NT2/D1 (cell line): Measurements from ENCODE around the gene SPOCK1.

Source experiments
- DNase-seq: peaks from one replicate; pipeline ENCODE4 v3.0.0-alpha.2; 2011; ENCODE audit warnings: low read depth, low spot score
- H3K27me3 ChIP-seq: 2 replicates; pipeline ENCODE4 v1.6.0; 2011; ENCODE audit warnings: mild to moderate bottlenecking; ENCODE audit not compliant: insufficient read length, insufficient read depth
- H3K36me3 ChIP-seq: 2 replicates; pipeline ENCODE4 v1.6.1; 2011; ENCODE audit warnings: mild to moderate bottlenecking, low read length, mixed read lengths; ENCODE audit not compliant: insufficient read depth, insufficient read length
- H3K4me1 ChIP-seq: 2 replicates; pipeline ENCODE4 v1.5.1; 2011; ENCODE audit not compliant: insufficient read depth, insufficient read length
- H3K4me3 ChIP-seq: 2 replicates; pipeline ENCODE4 v1.5.1; 2011; ENCODE audit warnings: low read depth; ENCODE audit not compliant: insufficient read length
- H3K9ac ChIP-seq: 2 replicates; pipeline ENCODE4 v1.6.0; 2011; ENCODE audit warnings: low read depth; ENCODE audit not compliant: insufficient read length
- H3K9me3 ChIP-seq: 2 replicates; pipeline ENCODE4 v1.5.1; 2011; ENCODE audit warnings: mild to moderate bottlenecking, low read length; ENCODE audit not compliant: insufficient read depth
- SUZ12 ChIP-seq: IDR thresholded peaks from 2 replicates; pipeline ENCODE4 v1.6.1; 2011; ENCODE audit not compliant: insufficient read length, insufficient read depth; ENCODE audit errors: extremely low read depth
- YY1 ChIP-seq: IDR thresholded peaks from 2 replicates; pipeline ENCODE4 v1.6.1; 2011; ENCODE audit not compliant: insufficient read length, insufficient read depth
- ZNF274 ChIP-seq: IDR thresholded peaks from 2 replicates; pipeline ENCODE4 v1.6.1; 2011; ENCODE audit warnings: mild to moderate bottlenecking, low read depth, low read length

Gene SPOCK1

DNA sequence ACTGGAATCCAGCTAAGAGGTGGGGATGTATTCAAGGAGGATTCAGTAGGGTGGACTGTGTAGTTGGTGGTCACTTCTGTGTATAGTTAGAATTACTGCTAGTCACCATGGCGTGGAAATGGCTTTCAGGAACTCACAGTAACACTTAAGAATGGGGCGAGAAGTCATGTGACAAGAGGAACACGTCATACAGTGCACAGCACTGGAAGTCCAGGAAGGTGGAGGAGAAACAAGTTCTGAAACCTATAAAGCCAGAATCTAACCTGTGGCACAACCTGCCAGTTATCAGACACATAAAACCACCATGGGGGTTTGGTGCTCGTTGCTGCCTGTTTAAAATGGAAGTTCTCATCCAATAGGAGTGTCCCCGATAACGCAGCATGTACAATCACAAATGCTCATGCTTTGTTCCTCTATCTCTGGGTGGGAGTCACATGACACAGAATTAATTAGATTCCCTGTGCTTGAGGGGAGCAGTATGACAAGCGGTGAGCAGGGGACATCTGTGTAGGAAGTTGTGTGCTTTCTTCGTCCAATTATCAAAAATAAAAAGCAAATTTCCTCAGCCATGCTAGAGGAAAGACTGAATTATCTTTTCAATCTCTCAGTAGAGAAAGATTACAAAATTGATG, 193.0 kb downstream of the SPOCK1 start:
- H3K27me3 ChIP-seq: no peaks in the 10 kb centered on the region
- no peak overlapping the region for H3K4me3 ChIP-seq
- H3K9ac ChIP-seq: no peak overlapping the region
- TF ChIP-seq ZNF274: no peak
- no peak for TF ChIP-seq YY1
- TF ChIP-seq SUZ12: no peak
- no peaks in the 10 kb centered on the region for H3K4me1 ChIP-seq
- no peaks in the 10 kb centered on the region for H3K36me3 ChIP-seq
- no peaks in the 10 kb centered on the region for H3K9me3 ChIP-seq
- no peak for DNase-seq

DNA sequence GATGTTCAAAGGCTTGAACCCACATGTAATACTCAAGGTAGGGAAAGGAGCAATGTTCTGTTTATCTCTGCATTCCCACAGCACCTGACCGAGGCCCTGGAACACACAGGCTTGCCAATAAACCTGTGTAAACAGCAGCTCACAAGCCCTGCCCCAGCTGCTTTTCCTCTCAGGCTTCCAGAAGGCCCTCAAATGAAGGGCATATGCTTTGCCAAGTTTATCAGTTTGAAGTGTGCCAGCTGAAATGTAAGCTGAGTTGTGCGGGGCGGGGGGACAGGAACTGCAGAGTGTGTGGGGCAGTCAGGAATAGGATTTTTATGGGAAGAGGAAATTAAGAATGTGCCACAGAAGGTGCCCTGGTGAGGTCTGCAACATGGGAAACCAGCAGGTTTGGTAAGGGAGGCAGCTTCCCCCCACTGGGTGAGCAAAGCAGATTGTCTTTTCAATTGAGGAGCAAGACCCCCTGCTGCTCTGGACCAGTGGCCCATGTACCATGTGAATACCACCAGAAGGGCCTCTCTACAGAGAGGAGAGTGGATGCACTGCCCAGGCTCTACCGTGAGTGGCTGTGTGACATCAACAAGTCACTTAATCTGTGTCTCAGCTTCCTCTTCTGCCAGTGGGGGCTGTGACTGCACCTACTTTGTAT, 194.8 kb downstream of the SPOCK1 start:
- no peak for TF ChIP-seq SUZ12
- TF ChIP-seq ZNF274: no peak
- no peak for TF ChIP-seq YY1
- Histone ChIP-seq H3K4me3 (no peak overlapping the region), H3K9me3 (no peaks in the 10 kb centered on the region), H3K36me3 (no peaks in the 10 kb centered on the region), H3K27me3 (no peaks in the 10 kb centered on the region), H3K9ac (no peak overlapping the region), H3K4me1 (no peaks in the 10 kb centered on the region)
- no peak for DNase-seq

GRCh38 chr5:137303509-137303908, 195.6 kb downstream of the SPOCK1 start:
- Histone ChIP-seq H3K27me3 (no peaks in the 10 kb centered on the region), H3K9me3 (no peaks in the 10 kb centered on the region), H3K4me1 (no peaks in the 10 kb centered on the region), H3K4me3 (no peak overlapping the region), H3K36me3 (no peaks in the 10 kb centered on the region), H3K9ac (no peak overlapping the region)
- no peak for DNase-seq
- TF ChIP-seq ZNF274 (no peak), YY1 (no peak), SUZ12 (no peak)

DNA sequence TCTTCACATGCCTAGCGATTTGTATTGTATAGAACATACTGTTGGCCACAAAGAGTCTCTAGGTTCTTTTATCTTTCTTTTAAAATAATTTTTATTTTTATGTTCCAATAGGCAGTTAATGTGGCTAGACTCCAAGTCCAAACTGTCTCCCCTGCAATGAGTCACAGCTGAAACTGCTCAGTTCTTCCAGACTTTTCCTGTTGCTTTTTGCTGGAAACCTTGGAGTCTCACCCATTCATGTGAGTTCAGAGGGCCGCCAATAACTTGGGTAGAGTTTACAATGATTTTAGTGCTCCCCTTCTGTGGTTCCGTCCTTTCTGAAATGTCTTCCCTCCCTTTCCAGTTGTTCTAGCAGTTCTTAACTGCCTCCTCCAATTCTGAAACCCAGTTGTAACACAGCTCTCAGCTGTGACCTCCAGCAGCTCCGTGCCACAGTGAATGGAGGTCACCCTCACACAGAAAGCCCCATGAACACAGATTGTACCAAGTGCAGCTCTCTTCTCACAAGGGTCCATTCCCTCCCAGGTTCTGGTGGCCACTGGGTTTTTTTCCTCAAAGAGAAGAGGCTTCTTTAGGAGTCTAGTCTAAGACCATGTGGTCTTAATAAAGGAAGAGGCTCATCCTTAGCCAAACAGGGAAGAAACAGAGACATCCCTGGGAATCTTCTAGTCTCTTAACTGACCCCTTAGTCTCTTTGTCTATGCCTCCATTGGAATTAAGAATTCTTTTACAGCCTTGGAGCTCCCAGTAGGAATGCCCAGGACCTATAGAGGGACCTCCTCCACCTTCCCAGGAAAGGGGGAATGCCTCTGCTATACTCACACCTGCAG, 198.5 kb downstream of the SPOCK1 start:
- H3K27me3 ChIP-seq: no peaks in the 10 kb centered on the region
- H3K36me3 ChIP-seq: no peaks in the 10 kb centered on the region
- H3K4me1 ChIP-seq: no peaks in the 10 kb centered on the region
- H3K4me3 ChIP-seq: no peak overlapping the region
- no peak overlapping the region for H3K9ac ChIP-seq
- no peaks in the 10 kb centered on the region for H3K9me3 ChIP-seq
- TF ChIP-seq YY1 (no peak), SUZ12 (no peak), ZNF274 (no peak)
- DNase-seq: no peak

GRCh38 chr5:137296213-137296781, 202.8 kb downstream of the SPOCK1 start:
- TF ChIP-seq SUZ12: no peak
- no peak for TF ChIP-seq YY1
- TF ChIP-seq ZNF274: no peak
- Histone ChIP-seq H3K9me3 (no peaks in the 10 kb centered on the region), H3K9ac (no peak overlapping the region), H3K27me3 (no peaks in the 10 kb centered on the region), H3K4me1 (no peaks in the 10 kb centered on the region), H3K4me3 (no peak overlapping the region), H3K36me3 (no peaks in the 10 kb centered on the region)
- DNase-seq: no peak

DNA sequence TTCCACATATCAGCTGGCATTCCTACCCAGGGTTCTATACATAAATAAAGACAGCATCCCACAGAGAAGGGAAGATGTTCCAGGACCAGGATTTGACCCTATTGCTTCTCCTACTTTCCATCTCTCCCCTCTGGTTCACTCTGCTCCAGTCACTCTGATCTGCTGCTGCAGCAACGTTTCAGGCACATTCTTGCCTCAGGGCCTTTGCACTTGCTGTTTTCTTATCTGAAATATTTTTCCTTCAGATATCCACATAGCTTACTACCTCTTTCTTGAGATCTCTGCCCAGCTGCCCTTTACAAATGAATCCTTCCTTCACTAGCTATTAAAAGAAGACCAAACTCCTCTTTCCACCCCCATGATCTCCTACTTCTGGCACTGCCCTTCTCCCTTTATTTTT, 204.5 kb downstream of the SPOCK1 start:
- H3K36me3 ChIP-seq: no peaks in the 10 kb centered on the region
- H3K27me3 ChIP-seq: no peaks in the 10 kb centered on the region
- DNase-seq: no peak
- no peaks in the 10 kb centered on the region for H3K4me1 ChIP-seq
- no peaks in the 10 kb centered on the region for H3K9me3 ChIP-seq
- H3K9ac ChIP-seq: no peak overlapping the region
- TF ChIP-seq SUZ12 (no peak), ZNF274 (no peak), YY1 (no peak)
- no peak overlapping the region for H3K4me3 ChIP-seq

DNA sequence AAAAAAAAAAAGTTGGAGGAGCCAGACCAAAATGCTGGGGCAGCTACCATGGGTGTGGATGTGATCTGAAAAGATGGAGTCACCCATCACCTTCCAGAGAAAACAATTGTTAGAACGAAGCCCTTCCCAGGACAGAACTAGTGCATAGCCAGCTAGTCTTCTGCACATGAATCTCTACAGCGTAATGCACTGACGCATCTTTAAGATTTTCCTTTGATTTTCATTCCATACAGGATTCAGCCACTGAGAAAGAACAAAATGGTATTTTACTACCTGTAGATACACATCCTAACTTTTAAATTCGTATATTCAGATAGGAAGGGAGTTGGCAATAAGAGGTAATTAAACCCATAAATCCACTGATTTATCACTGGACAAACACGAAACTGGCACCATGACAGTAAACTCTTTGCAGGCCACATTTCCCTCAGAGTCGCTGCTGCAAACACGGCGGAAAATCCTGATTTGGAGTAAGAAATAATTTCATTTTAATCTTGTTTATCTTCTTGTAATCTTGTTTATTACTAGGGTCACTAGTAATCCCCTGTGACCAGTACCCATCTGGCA, 206.6 kb downstream of the SPOCK1 start:
- no peak for TF ChIP-seq YY1
- no peak for TF ChIP-seq SUZ12
- no peak for TF ChIP-seq ZNF274
- Histone ChIP-seq H3K36me3 (no peaks in the 10 kb centered on the region), H3K9me3 (no peaks in the 10 kb centered on the region), H3K4me1 (no peaks in the 10 kb centered on the region), H3K9ac (no peak overlapping the region), H3K27me3 (no peaks in the 10 kb centered on the region), H3K4me3 (no peak overlapping the region)
- no peak for DNase-seq
